Activated naive CD4-positive, alpha-beta T cell treated with anti-CD3 and anti-CD28 coated beads, Interleukin-2, amount 10 ng/mL, durations not matched to agents 7 days and 5 days (primary cell): ENCODE results near the gene TMSB10.
A peak's percentile ranks its signal among the peaks of the same experiment; 100 is the strongest.
"Not testable (repeated sequence)": the region's sequence is repeated elsewhere in the genome, so short reads cannot be mapped to it uniquely, and the experiment has no call there.

ENCODE experiments used
- CTCF ChIA-PET: fragments of 350-600 bp; sonication (Branson Sonifier 250); formaldehyde crosslinking; loops from one replicate; lab custom pipeline; 2021; ENCODE audit warnings: antibody characterized with exemption; lab: Charles Lee
- DNase-seq: peaks from one replicate; pipeline ENCODE4 v3.0.0-alpha.2; 2020
- H3K27ac Mint-ChIP-seq: one replicate; pipeline ENCODE4 v1.8.0; 2021; ENCODE audit warnings: mild to moderate bottlenecking, moderate library complexity, mixed read lengths
- H3K27me3 Mint-ChIP-seq: one replicate; pipeline ENCODE4 v1.8.0; 2021; ENCODE audit warnings: mild to moderate bottlenecking, mixed read lengths
- H3K36me3 Mint-ChIP-seq: one replicate; pipeline ENCODE4 v1.8.0; 2021; ENCODE audit warnings: mixed read lengths
- H3K4me1 Mint-ChIP-seq: one replicate; pipeline ENCODE4 v1.8.0; 2021; ENCODE audit warnings: mixed read lengths
- H3K4me3 Mint-ChIP-seq: one replicate; pipeline ENCODE4 v1.8.0; 2021; ENCODE audit warnings: mild to moderate bottlenecking, moderate library complexity, mixed read lengths
- H3K9me3 Mint-ChIP-seq: one replicate; pipeline ENCODE4 v1.8.0; 2021; ENCODE audit warnings: mixed read lengths

Gene TMSB10

GRCh38 chr2:84873350-84873749 is 32.1 kb upstream of the TMSB10 start:
- no peaks in the 10 kb centered on the region for H3K9me3 Mint-ChIP-seq
- H3K27me3 Mint-ChIP-seq, result no peaks in the 10 kb centered on the region
- no peak overlapping the region for H3K27ac Mint-ChIP-seq
- no peak overlapping the region for H3K4me3 Mint-ChIP-seq
- CTCF ChIA-PET, result interaction anchor here (1.2 kb wide), 1 partner anchor 52 kb away, joined by 3 read pairs; no protein-coding TSS in a partner anchor
- peak; percentile 18 for DNase-seq
- H3K4me1 Mint-ChIP-seq, result peaks cover 86% of the 10 kb centered on the region
- peaks cover 79% of the 10 kb centered on the region for H3K36me3 Mint-ChIP-seq

GRCh38 chr2:84874381-84875212 is 30.9 kb upstream of the TMSB10 start:
- H3K4me3 Mint-ChIP-seq, result peak overlapping the region; percentile 25
- peak; percentile 21 for DNase-seq
- CTCF ChIA-PET, result interaction anchor here (1.0 to 10.8 kb wide), 4 partner anchors 15 to 52 kb away, joined by 3 to 134 read pairs (median 6); no protein-coding TSS in a partner anchor
- peak overlapping the region; percentile 81 for H3K27ac Mint-ChIP-seq
- H3K27me3 Mint-ChIP-seq, result no peaks in the 10 kb centered on the region
- H3K4me1 Mint-ChIP-seq, result peaks cover 83% of the 10 kb centered on the region
- no peaks in the 10 kb centered on the region for H3K9me3 Mint-ChIP-seq
- H3K36me3 Mint-ChIP-seq, result peaks cover 74% of the 10 kb centered on the region

GRCh38 chr2:84875213-84875560 is 30.3 kb upstream of the TMSB10 start:
- peak overlapping the region; percentile 81 for H3K27ac Mint-ChIP-seq

GRCh38 chr2:84875619-84876018 is 29.8 kb upstream of the TMSB10 start:
- DNase-seq, result peak; percentile 8
- H3K36me3 Mint-ChIP-seq, result peaks cover 66% of the 10 kb centered on the region
- H3K4me1 Mint-ChIP-seq, result peaks cover 74% of the 10 kb centered on the region
- CTCF ChIA-PET, result interaction anchor here (1.3 to 10.8 kb wide), 3 partner anchors 14 to 382 kb away, joined by 3 to 134 read pairs (median 7); no protein-coding TSS in a partner anchor
- H3K4me3 Mint-ChIP-seq, result peak overlapping the region; percentile 25
- H3K27ac Mint-ChIP-seq, result peak overlapping the region; percentile 25
- H3K9me3 Mint-ChIP-seq, H3K27me3 Mint-ChIP-seq: not testable (repeated sequence)

More at GRCh38 chr2:84875213-84875560, 30.3 kb upstream of the TMSB10 start:
- CTCF ChIA-PET, result interaction anchor here (3.0 to 10.8 kb wide), 2 partner anchors 14 to 50 kb away, joined by 7 to 134 read pairs; no protein-coding TSS in a partner anchor
- H3K36me3 Mint-ChIP-seq, result peaks cover 70% of the 10 kb centered on the region
- no peaks in the 10 kb centered on the region for H3K27me3 Mint-ChIP-seq
- peak; percentile 14 for DNase-seq
- H3K4me3 Mint-ChIP-seq, result peak overlapping the region; percentile 25
- peaks cover 78% of the 10 kb centered on the region for H3K4me1 Mint-ChIP-seq
- no peaks in the 10 kb centered on the region for H3K9me3 Mint-ChIP-seq

- CTCF ChIA-PET, result interaction anchor here (0.6 to 10.8 kb wide), 7 partner anchors 13 to 382 kb away, joined by 3 to 134 read pairs (median 5); no protein-coding TSS in a partner anchor
- DNase-seq, result peak; percentile 7
- H3K27ac Mint-ChIP-seq, result peak overlapping the region; percentile 11
- H3K36me3 Mint-ChIP-seq, result peaks cover 63% of the 10 kb centered on the region
- no peaks in the 10 kb centered on the region for H3K9me3 Mint-ChIP-seq
- H3K4me1 Mint-ChIP-seq, result peaks cover 67% of the 10 kb centered on the region
- peak overlapping the region; percentile 29 for H3K4me3 Mint-ChIP-seq
- no peaks in the 10 kb centered on the region for H3K27me3 Mint-ChIP-seq
Observed at GRCh38 chr2:84876369-84876768, 29.1 kb upstream of the TMSB10 start.

- peak; percentile 19 for DNase-seq
- CTCF ChIA-PET, result interaction anchor here (0.7 to 10.8 kb wide), 2 partner anchors 10 to 46 kb away, joined by 6 to 134 read pairs; no protein-coding TSS in a partner anchor
- peaks cover 67% of the 10 kb centered on the region for H3K4me1 Mint-ChIP-seq
- peak overlapping the region; percentile 89 for H3K27ac Mint-ChIP-seq
- H3K9me3 Mint-ChIP-seq, result no peaks in the 10 kb centered on the region
- H3K36me3 Mint-ChIP-seq, result peaks cover 51% of the 10 kb centered on the region
- peak overlapping the region; percentile 95 for H3K4me3 Mint-ChIP-seq
- no peaks in the 10 kb centered on the region for H3K27me3 Mint-ChIP-seq
Observed at GRCh38 chr2:84878459-84878858, 27.0 kb upstream of the TMSB10 start.

- Mint-ChIP-seq H3K4me1 (peaks cover 66% of the 10 kb centered on the region), H3K27ac (peak overlapping the region; percentile 89), H3K27me3 (no peaks in the 10 kb centered on the region), H3K9me3 (no peaks in the 10 kb centered on the region), H3K4me3 (peak overlapping the region; percentile 95), H3K36me3 (peaks cover 46% of the 10 kb centered on the region)
- CTCF ChIA-PET, result interaction anchor here (0.7 to 10.8 kb wide), 6 partner anchors 9 to 67 kb away, joined by 3 to 134 read pairs (median 6); no protein-coding TSS in a partner anchor
- peak; percentile 20 for DNase-seq
Observed at GRCh38 chr2:84878896-84879583, 26.4 kb upstream of the TMSB10 start.

GRCh38 chr2:84879584-84880394 is 25.7 kb upstream of the TMSB10 start:
- CTCF ChIA-PET, result interaction anchor here (1.1 to 10.8 kb wide), 9 partner anchors 10 to 187 kb away, joined by 3 to 134 read pairs (median 5); partner anchors contain the start of gene TMSB10
- H3K4me3 Mint-ChIP-seq, result peak overlapping the region; percentile 95

GRCh38 chr2:84880395-84880644 is 25.1 kb upstream of the TMSB10 start:
- H3K9me3 Mint-ChIP-seq, result no peaks in the 10 kb centered on the region
- CTCF ChIA-PET, result interaction anchor here (1.1 to 10.8 kb wide), 10 partner anchors 9 to 383 kb away, joined by 3 to 134 read pairs (median 4); partner anchors contain the start of gene TMSB10
- peaks cover 33% of the 10 kb centered on the region for H3K36me3 Mint-ChIP-seq
- peak overlapping the region; percentile 95 for H3K4me3 Mint-ChIP-seq
- no peaks in the 10 kb centered on the region for H3K27me3 Mint-ChIP-seq
- peak overlapping the region; percentile 89 for H3K27ac Mint-ChIP-seq
- no peak for DNase-seq
- peaks cover 62% of the 10 kb centered on the region for H3K4me1 Mint-ChIP-seq

More at GRCh38 chr2:84879584-84880394, 25.7 kb upstream of the TMSB10 start:
- no peaks in the 10 kb centered on the region for H3K9me3 Mint-ChIP-seq
- H3K4me1 Mint-ChIP-seq, result peaks cover 63% of the 10 kb centered on the region
- DNase-seq, result peak; percentile 64
- H3K27ac Mint-ChIP-seq, result peak overlapping the region; percentile 89
- no peaks in the 10 kb centered on the region for H3K27me3 Mint-ChIP-seq
- peaks cover 38% of the 10 kb centered on the region for H3K36me3 Mint-ChIP-seq

- CTCF ChIA-PET, result interaction anchor here (1.0 to 10.8 kb wide), 16 partner anchors 9 to 386 kb away, joined by 3 to 134 read pairs (median 5); partner anchors contain the start of gene TMSB10
- Mint-ChIP-seq H3K36me3 (peaks cover 29% of the 10 kb centered on the region), H3K4me3 (peak within 1 kb of the TSS; percentile 95), H3K27me3 (no peaks in the 10 kb centered on the region), H3K4me1 (peaks cover 61% of the 10 kb centered on the region), H3K9me3 (no peaks in the 10 kb centered on the region), H3K27ac (peak within 1 kb of the TSS; percentile 96)
- DNase-seq, result peak; percentile 78
Observed at GRCh38 chr2:84880645-84881521, 24.6 kb upstream of the TMSB10 start, which contains the start of gene TRABD2A. TSS of gene TRABD2A (minus strand) at chr2:84881084. CDS start at chr2:84881039, 45 bp downstream.

GRCh38 chr2:84881581-84882413 is 23.7 kb upstream of the TMSB10 start:
- Mint-ChIP-seq H3K36me3 (peaks cover 20% of the 10 kb centered on the region), H3K9me3 (no peaks in the 10 kb centered on the region), H3K4me3 (peak overlapping the region; percentile 89), H3K27me3 (no peaks in the 10 kb centered on the region), H3K27ac (peak overlapping the region; percentile 96), H3K4me1 (peaks cover 58% of the 10 kb centered on the region)
- CTCF ChIA-PET, result interaction anchor here (0.6 to 10.8 kb wide), 17 partner anchors 9 to 387 kb away, joined by 3 to 134 read pairs (median 5); partner anchors contain the start of gene TMSB10
- peak; percentile 93 for DNase-seq

GRCh38 chr2:84882414-84882738 is 23.1 kb upstream of the TMSB10 start:
- Mint-ChIP-seq H3K4me1 (peaks cover 58% of the 10 kb centered on the region), H3K27ac (peak overlapping the region; percentile 96), H3K36me3 (peaks cover 14% of the 10 kb centered on the region), H3K9me3 (no peaks in the 10 kb centered on the region), H3K27me3 (no peaks in the 10 kb centered on the region), H3K4me3 (peak overlapping the region; percentile 89)
- CTCF ChIA-PET, result interaction anchor here (0.6 to 10.8 kb wide), 13 partner anchors 8 to 387 kb away, joined by 3 to 134 read pairs (median 5); partner anchors contain the start of gene TMSB10
- no peak for DNase-seq
